Panc1 (cell line): ENCODE measurements around the gene ZG16B. TPM values are rescaled to one million over a fixed set of nuclear protein-coding genes. Genes with fewer than 3 reads are reported as not detected.

Source experiments
- ATAC-seq: fragments of 200-7000 bp; cut with Tn5 transposase; 2 replicates; pipeline ENCODE4 v1.9.1; 2020; ENCODE audit warnings: mild to moderate bottlenecking, moderate library complexity
- BruUV-seq: library from RNA; stranded (reverse); fragments of 400-500 nt; replicated peaks from 2 replicates; lab custom pipeline; 2021; lab: Mats Ljungman, UMichigan
- CTCF ChIA-PET: fragments of 300-600 bp; sonication (Branson Sonifier 250); formaldehyde crosslinking; loops from one replicate; lab custom pipeline; 2022; ENCODE audit warnings: antibody characterized with exemption; lab: Charles Lee
- POLR2A ChIA-PET: fragments of 300-600 bp; sonication (Branson Sonifier 250); formaldehyde crosslinking; loops from one replicate; lab custom pipeline; 2022; ENCODE audit warnings: antibody characterized with exemption; lab: Charles Lee
- DNase-seq: peaks from one replicate; pipeline ENCODE4 v3.0.0-alpha.2; 2010; ENCODE audit warnings: low read depth, low spot score
- H3K27ac ChIP-seq: 2 replicates; pipeline ENCODE4 v1.5.1; 2011; ENCODE audit warnings: mild to moderate bottlenecking, low read length, inconsistent platforms
- H3K27me3 ChIP-seq: fragments of 200-500 bp; sonication (Bioruptor generic); 2 replicates; pipeline ENCODE4 v1.6.0; 2014; ENCODE audit warnings: low read length, inconsistent platforms; ENCODE audit not compliant: control insufficient read depth, insufficient read depth
- H3K36me3 ChIP-seq: fragments of 200-500 bp; sonication (Bioruptor generic); 2 replicates; pipeline ENCODE4 v1.5.1; 2014; ENCODE audit warnings: inconsistent platforms, mild to moderate bottlenecking, low read length, moderate library complexity; ENCODE audit not compliant: control insufficient read depth, insufficient read depth
- H3K4me1 ChIP-seq: 2 replicates; pipeline ENCODE4 v1.5.1; 2011; ENCODE audit warnings: inconsistent platforms, mild to moderate bottlenecking, low read length, moderate library complexity; ENCODE audit not compliant: control insufficient read depth, insufficient read depth
- H3K4me3 ChIP-seq, 2 experiments: 2 replicates each; pipeline ENCODE4 v1.5.1; 2011 to 2012; ENCODE audit warnings: low read depth in 2 of 2, low read length in 2 of 2, mild to moderate bottlenecking in 2 of 2, inconsistent platforms in 1 of 2, moderate library complexity in 1 of 2
- H3K9me3 ChIP-seq: fragments of 200-500 bp; sonication (Bioruptor generic); 2 replicates; pipeline ENCODE4 v1.5.1; 2014; ENCODE audit warnings: low read depth, mild to moderate bottlenecking, inconsistent platforms, low read length, moderate library complexity; ENCODE audit not compliant: control insufficient read depth, insufficient read depth
- CTCF ChIP-seq: fragments of 450-650 bp; IDR thresholded peaks from 2 replicates; pipeline ENCODE4 v1.5.1; 2017; ENCODE audit warnings: mild to moderate bottlenecking
- POLR2AphosphoS5 ChIP-seq: IDR thresholded peaks from 2 replicates; pipeline ENCODE4 v1.6.1; 2012; ENCODE audit warnings: mild to moderate bottlenecking, low read depth, low read length, moderate library complexity
- REST ChIP-seq, 2 experiments: IDR thresholded peaks; 2 replicates each; pipeline ENCODE4 v1.6.1; 2011 to 2012; ENCODE audit warnings: low read depth in 2 of 2, control low read depth in 1 of 2, low read length in 1 of 2, mild to moderate bottlenecking in 1 of 2, moderate library complexity in 1 of 2; ENCODE audit not compliant: insufficient read depth in 1 of 2
- SIN3A ChIP-seq: IDR thresholded peaks from 2 replicates; pipeline ENCODE4 v1.6.1; 2012; ENCODE audit warnings: low read depth, mild to moderate bottlenecking, low read length, moderate library complexity, borderline replicate concordance; ENCODE audit not compliant: insufficient read depth
- TCF7L2 ChIP-seq: IDR thresholded peaks from 2 replicates; pipeline ENCODE4 v1.6.1; 2011; ENCODE audit warnings: mild to moderate bottlenecking, low read depth, low read length, inconsistent platforms
- in situ Hi-C: cut with HindIII; loops from 2 replicates; pipeline ENCODE4 v1.10.0; 2016; ENCODE audit warnings: low sequenced_read_pairs, low pct_unique_long_range_greater_than_20kb
- intact Hi-C: fragments of 100-400 bp; cut with micrococcal nuclease; formaldehyde crosslinking; loops from one replicate; pipeline ENCODE4 v1.10.0; 2022; ENCODE audit not compliant: unreplicated experiment
- total RNA-seq: library from RNA; stranded (reverse); gene quantifications from one replicate; pipeline ENCODE4 v1.2.1, GENCODE V29; 2021; ENCODE audit not compliant: unreplicated experiment

The ZG16B gene
- total RNA-seq, 1 experiment from 2014 or later: 9.1 TPM

- Histone ChIP-seq H3K4me3 (no peak overlapping the region), H3K36me3 (no peaks in the 10 kb centered on the region), H3K9me3 (no peaks in the 10 kb centered on the region; the same call in 1 of the 2 replicates), H3K27me3 (no peaks in the 10 kb centered on the region), H3K27ac (peak overlapping the region; percentile 60), H3K4me1 (peaks cover 12% of the 10 kb centered on the region)
- no TSS peak for BruUV-seq
- TF ChIP-seq TCF7L2: peak; percentile 19; the same call in 1 of the 2 replicates
- no peak for TF ChIP-seq REST (IDR thresholded peaks at IDR 0.05; ENCODE audit: insufficient read depth in 1 of 2, low read depth in 2 of 2, low read length in 1 of 2)
- POLR2A ChIA-PET: no interaction called here
- ATAC-seq: no peak
- no peak for DNase-seq
- in situ Hi-C loops (no loop called here), intact Hi-C loops (no loop called here)
- CTCF ChIA-PET: no interaction called here
These were observed 36.3 kb downstream of the ZG16B start for GRCh38 chr16:2866431-2866830.

GRCh38 chr16:2867661-2867986 lies 37.5 kb downstream of the ZG16B start:
- Histone ChIP-seq H3K9me3 (no peaks in the 10 kb centered on the region), H3K4me1 (peaks cover 12% of the 10 kb centered on the region), H3K27me3 (no peaks in the 10 kb centered on the region), H3K27ac (peak overlapping the region; percentile 98), H3K36me3 (no peaks in the 10 kb centered on the region), H3K4me3 (peak overlapping the region; percentile 53 to 62)
- intact Hi-C loops (no loop called here), in situ Hi-C loops (no loop called here)
- POLR2A ChIA-PET: interaction anchor here (0.9 to 1.0 kb wide), 2 partner anchors 29 to 91 kb away, joined by 3 to 4 read pairs; no protein-coding TSS in a partner anchor
- no peak for DNase-seq
- TSS peak; percentile 99 for BruUV-seq
- CTCF ChIA-PET: interaction anchor here (0.6 to 1.8 kb wide), 8 partner anchors 9 to 48 kb away, joined by 3 to 13 read pairs (median 4); partner anchors contain the start of gene FLYWCH2
- no peak for ATAC-seq
- TF ChIP-seq CTCF (no peak), SIN3A (no peak), REST (IDR thresholded peaks at IDR 0.05; ENCODE audit: insufficient read depth in 1 of 2, low read depth in 2 of 2, low read length in 1 of 2) (no peak), TCF7L2 (no peak), POLR2AphosphoS5 (no peak)
